KOPT-K1 (cell line): ENCODE measurements around the gene ERV3-1.
"Not testable (repeated sequence)": the region's sequence is repeated elsewhere in the genome, so short reads cannot be mapped to it uniquely, and the experiment has no call there.

Experiments
- H3K27ac ChIP-seq: fragments of 200-600 bp; sonication (generic); 2 replicates; pipeline ENCODE4 v1.5.1; 2016; ENCODE audit warnings: antibody characterized with exemption, mild to moderate bottlenecking, low read depth, low read length; ENCODE audit not compliant: poor library complexity, severe bottlenecking
- H3K36me3 ChIP-seq: fragments of 200-600 bp; sonication (generic); 2 replicates; pipeline ENCODE4 v1.5.1; 2017; ENCODE audit warnings: antibody characterized with exemption, mild to moderate bottlenecking, low read length, moderate library complexity; ENCODE audit not compliant: insufficient read depth
- H3K9me3 ChIP-seq: fragments of 200-600 bp; sonication (generic); 2 replicates; pipeline ENCODE4 v1.5.1; 2017; ENCODE audit warnings: antibody characterized with exemption, low read length, mild to moderate bottlenecking; ENCODE audit not compliant: insufficient read depth, poor library complexity, severe bottlenecking

The ERV3-1 gene, protein sequence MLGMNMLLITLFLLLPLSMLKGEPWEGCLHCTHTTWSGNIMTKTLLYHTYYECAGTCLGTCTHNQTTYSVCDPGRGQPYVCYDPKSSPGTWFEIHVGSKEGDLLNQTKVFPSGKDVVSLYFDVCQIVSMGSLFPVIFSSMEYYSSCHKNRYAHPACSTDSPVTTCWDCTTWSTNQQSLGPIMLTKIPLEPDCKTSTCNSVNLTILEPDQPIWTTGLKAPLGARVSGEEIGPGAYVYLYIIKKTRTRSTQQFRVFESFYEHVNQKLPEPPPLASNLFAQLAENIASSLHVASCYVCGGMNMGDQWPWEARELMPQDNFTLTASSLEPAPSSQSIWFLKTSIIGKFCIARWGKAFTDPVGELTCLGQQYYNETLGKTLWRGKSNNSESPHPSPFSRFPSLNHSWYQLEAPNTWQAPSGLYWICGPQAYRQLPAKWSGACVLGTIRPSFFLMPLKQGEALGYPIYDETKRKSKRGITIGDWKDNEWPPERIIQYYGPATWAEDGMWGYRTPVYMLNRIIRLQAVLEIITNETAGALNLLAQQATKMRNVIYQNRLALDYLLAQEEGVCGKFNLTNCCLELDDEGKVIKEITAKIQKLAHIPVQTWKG

DNA sequence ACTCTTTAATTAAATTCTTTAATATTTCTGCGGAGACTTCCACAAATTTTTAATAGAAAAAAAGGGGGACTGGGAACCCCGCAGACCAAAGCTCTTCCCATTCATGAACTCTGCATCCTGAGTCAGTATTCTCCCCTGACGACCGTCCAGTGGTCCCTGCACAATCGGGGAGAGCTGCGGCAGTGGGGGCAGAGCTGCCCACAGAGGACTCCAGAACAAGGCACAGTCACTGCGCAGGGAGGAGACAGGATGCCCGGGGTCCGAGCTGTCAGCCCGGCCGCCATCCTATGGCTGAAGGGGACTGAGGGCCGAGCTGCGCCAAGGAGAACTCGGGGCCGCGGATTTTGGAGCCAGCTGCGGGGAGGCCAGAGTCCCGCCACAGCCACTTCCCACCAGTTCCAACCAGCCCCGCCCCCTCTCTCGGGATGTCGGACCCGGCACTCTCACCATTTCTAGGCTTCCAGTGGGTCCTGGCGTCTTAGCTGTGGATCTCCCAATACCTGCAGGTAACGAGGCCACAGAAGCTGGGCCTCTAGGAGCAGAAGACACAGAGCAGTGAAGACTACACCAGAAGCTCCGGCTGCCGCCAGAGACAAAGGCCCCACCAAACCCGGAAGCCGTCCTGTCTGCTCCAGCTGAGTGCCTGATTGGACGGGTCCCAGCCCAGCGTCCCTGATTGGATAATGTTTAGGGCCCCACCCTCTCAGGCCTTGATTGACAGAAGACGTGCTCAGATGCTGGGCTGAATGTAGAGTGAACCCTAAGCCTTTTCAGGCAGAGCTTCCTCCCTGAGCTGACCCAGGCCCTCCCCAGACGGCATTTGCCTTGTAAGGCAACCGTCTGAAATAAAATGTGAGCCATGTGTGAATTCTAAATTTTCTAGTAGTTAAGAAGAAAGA lies at the start of gene ERV3-1:
Gene ERV3-1 (minus strand): TSS at position 594 of the 899 bp plus-strand sequence. CDS start 13,661 bp downstream, outside the sequence.
- Histone ChIP-seq H3K9me3 (peaks cover 38% of the 10 kb centered on the region), H3K36me3 (peaks cover 38% of the 10 kb centered on the region), H3K27ac (peak within 1 kb of the TSS; percentile 80)

DNA sequence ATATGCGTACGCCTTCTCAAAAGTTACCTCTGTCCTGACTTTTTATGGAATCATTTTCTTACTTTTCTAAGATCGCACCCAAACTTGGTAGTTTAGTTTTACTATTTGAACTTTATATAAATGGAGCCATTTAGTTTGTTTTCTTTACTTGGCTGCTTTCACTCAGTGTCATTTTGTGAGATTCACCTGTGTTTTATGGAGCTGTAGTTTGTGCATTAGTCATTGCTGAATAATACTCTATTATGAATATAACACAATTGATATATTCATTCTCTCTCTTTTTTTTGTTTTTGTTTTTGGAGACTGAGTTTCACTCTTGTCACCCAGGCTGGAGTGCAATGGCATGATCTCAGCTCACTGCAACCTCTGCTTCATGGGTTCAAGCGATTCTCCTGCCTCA lies 49.3 kb upstream of the ERV3-1 start:
- peaks cover 19% of the 10 kb centered on the region for H3K36me3 ChIP-seq
- H3K9me3 ChIP-seq, H3K27ac ChIP-seq: not testable (repeated sequence)

DNA sequence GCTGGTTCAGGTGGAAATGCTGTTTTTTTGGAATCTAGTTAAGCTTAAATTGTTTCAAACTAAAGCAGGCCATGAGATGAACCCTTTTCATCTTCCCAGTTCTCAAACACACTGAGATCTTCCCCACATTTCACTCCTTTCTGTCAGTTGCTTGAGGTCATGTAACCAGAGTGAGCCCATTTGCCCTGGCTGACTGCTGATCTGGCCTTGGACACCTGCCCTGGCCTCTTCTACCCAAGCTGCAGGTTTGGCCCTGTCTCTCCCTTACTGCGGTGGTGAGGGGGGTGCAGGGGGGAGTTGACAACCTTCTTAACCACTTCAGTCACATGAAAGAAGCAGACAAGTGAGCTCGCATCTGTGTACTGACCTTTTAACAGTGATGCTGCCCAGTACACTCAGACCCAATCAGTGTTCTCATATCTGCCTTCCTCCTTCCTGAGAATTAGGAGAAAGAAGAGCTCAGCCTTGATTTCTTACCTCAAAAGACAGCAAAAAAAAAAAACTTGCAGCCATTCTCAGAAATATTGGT lies 48.0 kb upstream of the ERV3-1 start:
- Histone ChIP-seq H3K36me3 (peaks cover 23% of the 10 kb centered on the region), H3K9me3 (peaks cover 18% of the 10 kb centered on the region)
- H3K27ac ChIP-seq = not testable (repeated sequence)

DNA sequence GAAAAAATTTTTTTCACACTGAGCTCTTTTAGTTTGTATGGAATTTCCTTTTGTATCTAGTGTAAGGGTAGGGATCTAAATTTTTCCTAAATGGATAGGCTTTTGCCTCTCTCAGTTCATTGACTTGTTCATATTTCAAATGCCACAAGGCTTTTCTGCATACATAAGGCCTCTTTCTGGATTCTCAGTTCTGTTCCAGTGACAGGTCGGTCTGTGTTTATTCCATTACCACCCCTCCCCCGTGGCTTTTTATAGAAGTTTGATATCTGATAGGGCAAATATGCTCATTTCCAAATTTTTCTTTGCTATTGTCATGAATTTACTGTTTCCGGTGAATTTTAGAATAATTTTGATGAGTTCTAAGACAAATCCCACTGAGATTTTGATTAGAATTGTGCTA lies 45.2 kb upstream of the ERV3-1 start:
- H3K27ac ChIP-seq, H3K36me3 ChIP-seq: not testable (repeated sequence)
- H3K9me3 ChIP-seq = peaks cover 18% of the 10 kb centered on the region

DNA sequence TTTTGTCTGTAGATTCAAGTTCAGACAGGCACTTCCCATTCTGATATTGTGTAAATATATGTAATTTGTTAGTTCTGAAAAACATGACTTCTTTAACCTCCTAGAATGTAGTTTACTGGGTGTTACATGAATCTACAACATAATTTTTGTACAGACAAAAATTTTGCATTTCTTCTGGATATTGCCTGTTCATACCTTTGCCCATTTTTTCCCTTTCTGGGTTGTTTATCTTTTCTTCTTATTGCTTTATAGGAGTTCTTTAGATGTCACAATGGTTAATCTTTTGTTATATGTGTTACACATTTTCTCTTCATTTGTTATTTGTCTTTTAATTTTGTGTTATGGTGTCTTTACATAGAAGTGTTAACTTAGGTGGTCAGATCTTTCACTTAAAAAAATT lies 44.7 kb upstream of the ERV3-1 start:
- peaks cover 18% of the 10 kb centered on the region for H3K9me3 ChIP-seq
- not testable (repeated sequence) for H3K27ac ChIP-seq, H3K36me3 ChIP-seq

DNA sequence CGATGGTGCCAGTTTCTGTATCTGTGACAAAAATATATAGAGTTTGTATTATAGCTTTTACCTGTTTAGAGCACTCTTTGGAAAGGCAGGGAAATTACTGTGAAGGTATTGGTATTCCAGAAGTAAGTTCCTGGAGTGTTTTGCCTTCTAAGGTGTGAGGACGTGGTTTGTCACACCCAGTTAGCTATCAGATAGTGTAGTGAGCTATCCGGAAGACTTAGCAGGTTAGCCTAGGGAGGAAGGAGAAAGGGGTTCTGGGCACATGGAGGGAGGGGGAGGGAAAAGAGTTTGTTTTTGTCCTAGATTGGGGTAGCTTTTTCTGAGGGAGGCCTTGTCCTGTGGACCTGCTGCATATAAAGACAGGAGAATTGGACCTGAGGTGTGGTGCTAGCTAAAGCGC lies 39.8 kb upstream of the ERV3-1 start:
- peaks cover 18% of the 10 kb centered on the region for H3K36me3 ChIP-seq
- H3K27ac ChIP-seq = not testable (repeated sequence)
- H3K9me3 ChIP-seq = peaks cover 18% of the 10 kb centered on the region

DNA sequence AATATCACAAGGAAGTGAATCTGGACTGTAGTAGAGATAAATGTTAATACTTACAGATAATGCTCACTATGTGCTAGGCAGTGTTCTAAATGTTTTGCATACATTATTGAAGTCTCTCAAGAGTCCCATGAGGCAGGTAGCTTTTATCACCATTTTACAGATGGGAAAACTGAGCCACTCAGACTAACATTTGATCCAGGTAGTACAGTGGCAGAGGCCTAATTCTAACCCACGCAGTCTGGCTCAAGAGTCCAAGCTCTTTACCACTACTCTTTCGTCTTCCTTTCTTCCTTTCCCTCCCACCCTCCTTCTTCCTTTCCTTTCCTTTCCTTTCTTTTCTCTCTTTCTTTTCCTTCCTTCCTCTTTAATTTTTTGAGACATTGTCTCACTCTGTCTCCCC lies 39.1 kb upstream of the ERV3-1 start:
- Histone ChIP-seq H3K36me3 (peaks cover 18% of the 10 kb centered on the region), H3K9me3 (peaks cover 11% of the 10 kb centered on the region)
- H3K27ac ChIP-seq = not testable (repeated sequence)

DNA sequence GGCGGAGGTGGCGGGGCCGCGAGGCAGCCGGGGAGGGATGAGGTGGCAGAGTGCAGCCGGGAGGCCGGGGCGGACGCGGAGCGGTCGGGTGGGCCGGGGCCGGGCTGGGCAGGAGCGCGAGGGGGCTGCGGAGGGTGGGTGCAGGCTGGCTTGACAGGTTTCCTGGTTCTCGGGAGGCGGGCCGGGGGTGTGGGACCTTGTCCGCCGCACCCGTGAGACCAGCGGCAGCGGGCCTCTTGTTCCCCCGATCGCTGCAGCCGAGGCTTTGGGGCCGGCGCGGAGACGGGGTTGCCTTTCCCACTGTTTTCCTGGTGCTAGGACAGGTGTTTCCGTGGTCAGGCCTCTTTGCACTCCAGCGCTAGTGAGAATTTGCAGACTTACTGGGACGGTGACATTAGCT lies 32.3 kb upstream of the ERV3-1 start:
- peak overlapping the region; percentile 76 for H3K27ac ChIP-seq
- not testable (repeated sequence) for H3K9me3 ChIP-seq, H3K36me3 ChIP-seq

DNA sequence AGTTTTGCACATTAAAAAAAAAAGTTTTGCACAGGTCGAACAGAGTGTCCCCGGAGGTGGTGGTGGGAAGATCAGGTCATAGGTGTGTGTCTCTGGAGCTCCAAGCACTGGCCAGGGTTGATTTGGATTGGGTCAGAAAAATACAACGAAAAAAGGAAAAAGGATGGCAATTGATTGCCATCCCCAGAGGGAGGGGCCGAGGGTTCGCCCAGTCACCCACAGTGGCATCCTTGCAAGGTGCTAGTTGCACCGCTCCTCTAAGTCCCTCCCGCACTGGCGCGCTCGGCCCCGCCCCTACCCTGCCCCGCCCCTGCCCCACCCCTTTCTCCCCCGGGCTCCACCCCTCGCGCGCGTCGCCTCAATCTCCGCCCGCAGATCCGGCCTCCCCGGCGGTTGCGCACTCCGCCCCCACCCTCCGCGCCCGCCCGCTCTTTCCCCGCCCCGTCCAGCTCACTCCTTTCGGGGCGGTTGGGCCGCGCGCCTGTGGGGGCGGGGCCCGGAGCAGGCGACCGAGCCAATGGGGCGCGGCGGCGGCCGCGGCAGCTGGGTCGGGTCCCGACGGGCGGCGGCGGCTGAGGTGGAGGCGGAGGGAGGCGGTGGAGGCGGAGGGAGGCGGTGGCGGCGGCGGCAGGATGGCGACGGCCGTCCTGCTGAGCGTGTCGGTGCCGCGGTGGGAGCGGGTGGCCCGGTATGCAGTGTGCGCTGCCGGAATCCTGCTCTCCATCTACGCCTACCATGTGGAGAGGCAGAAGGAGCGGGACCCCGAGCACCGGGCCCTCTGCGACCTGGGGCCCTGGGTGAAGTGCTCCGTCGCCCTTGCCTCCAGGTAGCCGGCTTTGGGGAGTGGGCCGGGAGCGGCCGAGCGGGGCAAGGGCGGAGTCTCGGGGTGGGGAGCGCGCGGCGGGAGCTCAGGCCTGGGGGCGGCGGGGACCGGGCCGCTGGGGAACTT lies 31.5 kb upstream of the ERV3-1 start:
- Histone ChIP-seq H3K27ac (peak overlapping the region; percentile 76), H3K9me3 (no peaks in the 10 kb centered on the region), H3K36me3 (no peaks in the 10 kb centered on the region)

DNA sequence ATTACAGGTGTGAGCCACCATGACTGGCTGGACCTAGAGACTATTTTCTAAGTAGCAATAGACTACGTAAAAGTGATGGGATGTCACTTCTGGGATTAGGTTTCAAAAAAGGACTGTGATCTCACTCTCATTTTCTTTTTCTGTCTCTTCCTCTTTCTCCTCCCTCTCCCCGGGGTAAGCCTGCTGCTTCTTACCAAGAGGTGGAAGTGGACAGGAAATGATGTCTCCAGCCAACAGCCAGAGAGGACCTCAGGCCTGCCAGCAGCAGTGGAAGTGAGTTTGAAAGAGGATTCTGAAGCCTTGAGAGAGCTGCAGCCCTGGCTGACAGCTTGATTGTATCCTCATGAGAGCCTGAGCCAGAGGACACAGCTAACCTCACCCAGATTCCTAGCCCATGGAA lies 30.0 kb upstream of the ERV3-1 start:
- H3K27ac ChIP-seq, H3K36me3 ChIP-seq, H3K9me3 ChIP-seq: not testable (repeated sequence)

DNA sequence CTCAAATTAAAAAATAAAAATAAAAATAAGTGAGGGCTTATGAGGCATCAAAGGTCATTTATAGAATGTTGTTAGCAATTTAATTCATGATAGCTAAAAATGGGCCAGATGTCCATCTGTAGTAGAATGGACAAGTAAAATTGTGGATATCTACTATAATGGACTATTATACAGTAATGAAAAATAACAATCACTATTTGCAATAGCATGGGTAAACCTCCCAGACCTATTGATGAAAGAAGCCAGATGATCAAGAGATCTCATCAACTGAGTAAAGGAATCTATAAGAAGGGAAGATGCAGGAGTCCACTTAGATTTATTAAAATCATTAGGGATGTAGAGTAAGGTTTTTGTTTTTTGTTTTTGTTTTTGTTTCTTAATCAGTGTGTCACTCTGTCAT lies 29.0 kb upstream of the ERV3-1 start:
- not testable (repeated sequence) for H3K9me3 ChIP-seq, H3K36me3 ChIP-seq, H3K27ac ChIP-seq

DNA sequence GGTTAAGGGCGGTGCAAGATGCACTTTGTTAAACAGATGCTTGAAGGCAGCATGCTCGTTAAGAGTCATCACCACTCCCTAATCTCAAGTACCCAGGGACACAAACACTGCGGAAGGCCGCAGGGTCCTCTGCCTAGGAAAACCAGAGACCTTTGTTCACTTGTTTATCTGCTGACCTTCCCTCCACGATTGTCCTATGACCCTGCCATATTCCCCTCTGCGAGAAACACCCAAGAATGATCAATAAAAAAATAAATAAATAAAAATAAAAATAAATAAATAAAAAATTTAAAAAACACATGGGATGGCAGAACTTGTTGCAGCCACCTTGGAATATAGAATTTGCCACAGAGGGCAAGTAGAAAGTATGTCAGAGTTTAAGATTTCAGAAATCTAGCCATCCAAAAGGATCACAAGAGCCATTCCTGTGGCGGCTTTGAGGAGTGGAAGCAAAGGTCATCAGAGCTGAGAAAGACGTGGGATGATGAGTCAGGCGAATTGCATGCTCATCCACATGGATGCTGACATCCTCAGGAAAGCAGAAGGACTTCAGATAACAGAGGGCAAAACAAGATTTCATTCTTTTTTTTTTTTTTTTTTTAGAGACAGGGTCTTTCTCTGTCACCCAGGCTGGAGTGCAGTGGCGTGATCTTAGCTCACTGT lies 27.8 kb upstream of the ERV3-1 start:
- H3K36me3 ChIP-seq, H3K27ac ChIP-seq, H3K9me3 ChIP-seq: not testable (repeated sequence)

DNA sequence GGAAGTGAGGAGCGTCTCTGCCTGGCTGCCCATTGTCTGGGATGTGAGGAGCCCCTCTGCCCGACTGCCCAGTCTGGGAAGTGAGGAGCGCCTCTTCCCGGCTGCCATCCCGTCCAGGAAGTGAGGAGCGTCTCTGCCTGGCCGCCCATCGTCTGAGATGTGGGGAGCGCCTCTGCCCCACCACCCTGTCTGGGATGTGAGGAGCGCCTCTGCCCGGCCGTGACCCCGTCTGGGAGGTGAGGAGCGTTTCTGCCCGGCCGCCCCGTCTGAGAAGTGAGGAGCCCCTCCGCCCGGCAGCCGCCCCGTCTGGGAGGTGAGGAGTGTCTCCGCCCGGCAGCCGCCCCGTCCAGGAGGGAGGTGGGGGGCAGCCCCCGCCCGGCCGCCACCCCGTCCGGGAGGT lies 26.9 kb upstream of the ERV3-1 start:
- not testable (repeated sequence) for H3K9me3 ChIP-seq, H3K36me3 ChIP-seq, H3K27ac ChIP-seq

DNA sequence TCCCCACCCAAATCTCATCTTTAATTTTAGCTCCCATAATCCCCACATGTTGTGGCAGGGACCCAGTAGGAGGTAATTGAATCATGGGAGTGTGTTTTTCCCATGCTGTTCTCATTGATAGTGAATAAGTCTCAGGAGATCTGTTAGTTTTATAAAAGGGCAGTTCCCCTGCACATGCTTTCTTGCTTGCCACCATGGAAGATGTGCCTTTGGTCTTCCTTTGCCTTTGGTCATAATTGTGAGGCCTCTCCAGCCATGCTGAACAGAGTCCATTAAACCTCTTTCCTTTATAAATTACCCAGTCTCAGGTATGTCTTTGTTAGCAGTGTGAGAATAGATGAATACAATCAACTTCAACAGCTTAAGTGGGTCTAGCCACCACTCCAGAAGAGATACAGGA lies 18.5 kb upstream of the ERV3-1 start:
- not testable (repeated sequence) for H3K36me3 ChIP-seq, H3K27ac ChIP-seq

More for the DNA sequence above, 18.5 kb upstream of the ERV3-1 start:
- H3K9me3 ChIP-seq = not testable (repeated sequence)
